ENCODE measurements around the gene TMEM208. TPM values are rescaled to one million over a fixed set of nuclear protein-coding genes. Genes with fewer than 3 reads are reported as not detected.

TMEM208 gene
- polyA plus RNA-seq, 1 experiment = 38.5 TPM

DNA sequence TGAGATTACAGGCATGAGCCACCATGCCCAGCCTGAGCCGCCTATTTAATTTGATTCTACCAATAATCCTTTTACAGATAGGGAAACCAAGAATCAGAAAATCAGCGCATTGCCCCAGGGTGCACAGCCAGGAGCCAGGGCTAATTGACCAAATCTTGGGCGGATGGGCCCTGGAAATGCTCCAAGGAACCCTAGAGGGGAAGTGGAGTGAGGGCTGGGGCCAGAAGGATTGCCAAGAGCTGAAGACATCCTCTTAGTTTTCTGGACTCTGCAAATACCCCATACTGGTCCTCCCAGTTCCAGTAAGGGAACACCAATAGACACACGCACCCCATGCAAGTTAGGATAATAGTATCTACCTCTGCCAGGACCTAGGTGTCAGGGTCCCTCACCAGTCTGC is 16.6 kb downstream of the TMEM208 start:
- CTCF ChIA-PET = interaction anchor here (0.8 kb wide), 1 partner anchor 45 kb away, joined by 3 read pairs; the partner anchor contains the start of gene ELMO3
- POLR2A ChIA-PET = interaction anchor here (1.6 to 2.3 kb wide), 3 partner anchors 8 to 16 kb away, joined by 7 to 8 read pairs (median 7); partner anchors contain the start of gene TMEM208
- H3K4me3 ChIP-seq (ENCODE audit: low read depth, low read length) = no peak overlapping the region

DNA sequence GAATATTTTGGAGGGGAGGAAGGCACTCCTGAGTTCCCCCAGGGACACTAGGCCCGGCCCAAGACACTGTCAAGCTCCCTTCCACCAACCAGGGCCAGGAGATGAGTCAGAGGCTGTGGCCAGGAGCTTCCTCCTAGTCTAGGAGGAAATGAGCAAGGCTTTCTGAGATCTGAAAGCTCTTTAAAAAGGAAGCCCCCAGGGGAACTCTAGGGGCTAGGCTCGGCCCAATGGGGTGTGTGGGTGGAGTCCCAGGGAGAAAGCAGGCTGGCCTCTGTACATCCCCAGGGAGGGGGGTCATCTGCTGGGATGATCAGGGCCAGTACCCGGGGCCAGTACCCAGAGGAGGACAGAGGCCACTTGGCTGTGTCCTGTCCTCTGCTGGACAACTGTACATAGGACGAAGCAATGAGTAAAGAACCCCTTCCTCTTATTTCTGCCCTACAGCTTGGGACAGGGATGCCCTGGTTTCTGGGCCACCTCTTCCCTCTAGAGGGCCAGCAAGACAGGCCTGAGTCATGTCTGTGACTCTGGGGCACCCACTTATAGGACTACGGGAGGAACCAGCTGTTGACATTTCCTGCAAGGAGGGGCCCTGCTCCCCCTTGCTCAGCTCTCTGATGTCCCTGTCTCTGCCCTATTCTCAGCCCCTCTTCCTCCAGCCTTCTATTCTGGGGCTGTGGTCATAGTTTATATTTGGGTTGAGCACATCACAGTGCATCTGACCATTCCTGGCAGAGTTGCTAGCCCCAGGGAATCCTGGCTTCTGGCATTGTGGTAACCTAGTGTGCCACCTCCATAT is 17.7 kb downstream of the TMEM208 start:
- ChIA-PET POLR2A (interaction anchor here (0.6 to 2.3 kb wide), 6 partner anchors 9 to 37 kb away, joined by 3 to 8 read pairs (median 6); partner anchors contain the start of gene TMEM208), CTCF (interaction anchor here (0.5 to 0.6 kb wide), 2 partner anchors 226 to 254 kb away, joined by 3 to 7 read pairs; no protein-coding TSS in a partner anchor)
- no peaks in the 10 kb centered on the region; the same call in 1 of the 2 replicates for H3K9me3 ChIP-seq (ENCODE audit: control insufficient read depth, insufficient read depth, low read length)
- no peak for DNase-seq (ENCODE audit: low read depth, low spot score)
- TF ChIP-seq, protein P1, sequence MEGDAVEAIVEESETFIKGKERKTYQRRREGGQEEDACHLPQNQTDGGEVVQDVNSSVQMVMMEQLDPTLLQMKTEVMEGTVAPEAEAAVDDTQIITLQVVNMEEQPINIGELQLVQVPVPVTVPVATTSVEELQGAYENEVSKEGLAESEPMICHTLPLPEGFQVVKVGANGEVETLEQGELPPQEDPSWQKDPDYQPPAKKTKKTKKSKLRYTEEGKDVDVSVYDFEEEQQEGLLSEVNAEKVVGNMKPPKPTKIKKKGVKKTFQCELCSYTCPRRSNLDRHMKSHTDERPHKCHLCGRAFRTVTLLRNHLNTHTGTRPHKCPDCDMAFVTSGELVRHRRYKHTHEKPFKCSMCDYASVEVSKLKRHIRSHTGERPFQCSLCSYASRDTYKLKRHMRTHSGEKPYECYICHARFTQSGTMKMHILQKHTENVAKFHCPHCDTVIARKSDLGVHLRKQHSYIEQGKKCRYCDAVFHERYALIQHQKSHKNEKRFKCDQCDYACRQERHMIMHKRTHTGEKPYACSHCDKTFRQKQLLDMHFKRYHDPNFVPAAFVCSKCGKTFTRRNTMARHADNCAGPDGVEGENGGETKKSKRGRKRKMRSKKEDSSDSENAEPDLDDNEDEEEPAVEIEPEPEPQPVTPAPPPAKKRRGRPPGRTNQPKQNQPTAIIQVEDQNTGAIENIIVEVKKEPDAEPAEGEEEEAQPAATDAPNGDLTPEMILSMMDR (IDR thresholded peaks at IDR 0.05; ENCODE audit: low read depth, low read length) = no peak
- H3K4me3 ChIP-seq (ENCODE audit: low read depth, low read length) = peak overlapping the region; percentile 86
- H3K27ac ChIP-seq (ENCODE audit: low read depth, low read length) = peak overlapping the region; percentile 90
- H3K27me3 ChIP-seq (ENCODE audit: control insufficient read depth, insufficient read depth, low read length) = no peaks in the 10 kb centered on the region

More for the DNA sequence above, 16.6 kb downstream of the TMEM208 start:
- H3K27ac ChIP-seq (ENCODE audit: low read depth, low read length) = peak overlapping the region; percentile 12
- no peaks in the 10 kb centered on the region for H3K27me3 ChIP-seq (ENCODE audit: control insufficient read depth, insufficient read depth, low read length)
- TF ChIP-seq, protein P1 (IDR thresholded peaks at IDR 0.05; ENCODE audit: low read depth, low read length) = no peak
- no peaks in the 10 kb centered on the region; the same call in 1 of the 2 replicates for H3K9me3 ChIP-seq (ENCODE audit: control insufficient read depth, insufficient read depth, low read length)
- no peak for DNase-seq (ENCODE audit: low read depth, low spot score)

DNA sequence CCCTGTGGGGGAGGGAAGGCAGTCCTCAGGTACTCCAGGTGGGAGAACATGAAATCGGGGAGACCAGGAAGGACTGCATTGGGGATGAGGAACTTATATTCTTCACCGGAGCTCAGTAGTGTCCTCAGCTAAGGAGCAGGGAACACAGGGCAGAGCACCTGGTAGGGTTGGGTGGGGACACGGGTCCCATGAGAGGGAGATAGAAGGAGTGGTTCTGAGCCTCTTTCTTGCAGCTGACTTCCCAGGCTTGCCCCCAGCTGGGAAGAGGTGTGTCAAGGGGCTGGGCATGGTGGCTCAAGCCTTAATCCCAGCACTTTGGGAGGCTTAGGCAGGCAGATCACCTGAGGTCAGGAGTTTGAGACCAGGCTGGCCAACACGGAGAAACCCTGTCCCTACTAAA is 18.3 kb downstream of the TMEM208 start:
- Histone ChIP-seq H3K27ac (ENCODE audit: low read depth, low read length) (peak overlapping the region; percentile 90), H3K9me3 (ENCODE audit: control insufficient read depth, insufficient read depth, low read length) (no peaks in the 10 kb centered on the region; the same call in 1 of the 2 replicates), H3K27me3 (ENCODE audit: control insufficient read depth, insufficient read depth, low read length) (no peaks in the 10 kb centered on the region), H3K4me3 (ENCODE audit: low read depth, low read length) (peak overlapping the region; percentile 86)
- POLR2A ChIA-PET = interaction anchor here (0.6 to 2.3 kb wide), 5 partner anchors 10 to 37 kb away, joined by 3 to 8 read pairs (median 7); partner anchors contain the start of gene TMEM208
- DNase-seq (ENCODE audit: low read depth, low spot score) = no peak
- TF ChIP-seq, protein P1 (IDR thresholded peaks at IDR 0.05; ENCODE audit: low read depth, low read length) = no peak
- CTCF ChIA-PET = interaction anchor here (0.6 kb wide), 1 partner anchor 253 kb away, joined by 3 read pairs; no protein-coding TSS in a partner anchor

DNA sequence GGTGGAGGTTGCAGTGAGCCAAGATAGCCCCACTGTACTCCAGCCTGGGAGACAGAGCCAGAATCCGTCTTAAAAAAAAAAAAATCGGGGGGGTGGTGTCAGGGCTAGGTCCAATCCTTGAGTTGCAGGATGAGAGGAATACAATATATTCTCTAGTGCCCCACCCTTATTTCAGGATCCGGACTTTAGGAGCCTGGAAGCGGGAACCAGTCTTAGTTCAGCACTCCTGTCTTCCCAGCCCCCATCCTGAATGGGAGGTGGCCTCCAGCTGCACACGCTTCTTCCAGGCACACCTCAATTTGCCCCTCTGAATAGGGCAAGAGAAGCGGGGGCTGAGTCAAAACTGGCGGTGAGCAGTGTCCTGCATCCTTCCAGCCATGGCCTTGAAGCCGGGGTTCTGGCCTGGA is 18.7 kb downstream of the TMEM208 start:
- ChIA-PET CTCF (interaction anchor here (0.6 kb wide), 1 partner anchor 253 kb away, joined by 3 read pairs; no protein-coding TSS in a partner anchor), POLR2A (interaction anchor here (0.6 to 2.3 kb wide), 8 partner anchors 10 to 39 kb away, joined by 3 to 8 read pairs (median 4); partner anchors contain the start of gene TMEM208)
- Histone ChIP-seq H3K27ac (ENCODE audit: low read depth, low read length) (peak overlapping the region; percentile 90), H3K4me3 (ENCODE audit: low read depth, low read length) (peak overlapping the region; percentile 86), H3K27me3 (ENCODE audit: control insufficient read depth, insufficient read depth, low read length) (no peaks in the 10 kb centered on the region), H3K9me3 (ENCODE audit: control insufficient read depth, insufficient read depth, low read length) (no peaks in the 10 kb centered on the region; the same call in 1 of the 2 replicates)
- TF ChIP-seq, protein P1 (IDR thresholded peaks at IDR 0.05; ENCODE audit: low read depth, low read length) = no peak
- no peak for DNase-seq (ENCODE audit: low read depth, low spot score)
